ENCODE results near the gene EBNA1BP2. TPM values are rescaled to one million over a fixed set of nuclear protein-coding genes. Genes with fewer than 3 reads are reported as not detected.

Gene EBNA1BP2
- polyA plus RNA-seq, 1 donor from 2014 or later: 102 TPM

GRCh38 chr1:43144237-43144636 lies 27.9 kb downstream of the EBNA1BP2 start:
- no peaks in the 10 kb centered on the region for H3K9me3 ChIP-seq (ENCODE audit: low read length)
- H3K9ac ChIP-seq (ENCODE audit: low read length): no peak overlapping the region
- no peak for TF ChIP-seq SMC3 (conservative IDR thresholded peaks at IDR 0.05; ENCODE audit: poor library complexity)
- no peak for TF ChIP-seq MXI1 (conservative IDR thresholded peaks at IDR 0.05; ENCODE audit: poor library complexity, severe bottlenecking)
- no peak for TF ChIP-seq EZH2 (IDR thresholded peaks at IDR 0.05; ENCODE audit: borderline replicate concordance, insufficient read depth, low read length, poor library complexity, severe bottlenecking)
- TF ChIP-seq POLR2AphosphoS5 (IDR thresholded peaks at IDR 0.05): no peak
- no peak for TF ChIP-seq EP300 (conservative IDR thresholded peaks at IDR 0.05; ENCODE audit: poor library complexity, severe bottlenecking)
- H4K20me1 ChIP-seq (ENCODE audit: insufficient read depth): no peaks in the 10 kb centered on the region
- no peaks in the 10 kb centered on the region for H3K27me3 ChIP-seq (ENCODE audit: insufficient read depth, low read depth, low read length)
- no peaks in the 10 kb centered on the region for H3K79me2 ChIP-seq (replicated peaks; ENCODE audit: insufficient read depth, low read length)
- no peak overlapping the region for H3K27ac ChIP-seq (ENCODE audit: low read length)
- H2AFZ ChIP-seq (ENCODE audit: low read depth, low read length): no peak overlapping the region
- no peaks in the 10 kb centered on the region for H3K9me2 ChIP-seq (ENCODE audit: insufficient read depth, low read length)
- H3K36me3 ChIP-seq (ENCODE audit: insufficient read depth, low read length): no peaks in the 10 kb centered on the region
- no peaks in the 10 kb centered on the region for H3F3A ChIP-seq (ENCODE audit: insufficient read depth, low read length, poor library complexity, severe bottlenecking)
- no peak overlapping the region for H3K4me2 ChIP-seq (ENCODE audit: low read length)
- H3K4me3 ChIP-seq (ENCODE audit: low read length): no peak overlapping the region

GRCh38 chr1:43143441-43143888 lies 28.6 kb downstream of the EBNA1BP2 start:
- TF ChIP-seq EZH2 (IDR thresholded peaks at IDR 0.05; ENCODE audit: borderline replicate concordance, insufficient read depth, low read length, poor library complexity, severe bottlenecking) (no peak), POLR2AphosphoS5 (IDR thresholded peaks at IDR 0.05) (no peak), SMC3 (conservative IDR thresholded peaks at IDR 0.05; ENCODE audit: poor library complexity) (no peak)
- no peaks in the 10 kb centered on the region for H3K9me2 ChIP-seq (ENCODE audit: insufficient read depth, low read length)
- no peaks in the 10 kb centered on the region for H3F3A ChIP-seq (ENCODE audit: insufficient read depth, low read length, poor library complexity, severe bottlenecking)
- H3K79me2 ChIP-seq (replicated peaks; ENCODE audit: insufficient read depth, low read length): no peaks in the 10 kb centered on the region
- no peaks in the 10 kb centered on the region for H3K27me3 ChIP-seq (ENCODE audit: insufficient read depth, low read depth, low read length)
- no peak overlapping the region for H2AFZ ChIP-seq (ENCODE audit: low read depth, low read length)
- no peaks in the 10 kb centered on the region for H3K9me3 ChIP-seq (ENCODE audit: low read length)
- H4K20me1 ChIP-seq (ENCODE audit: insufficient read depth): no peaks in the 10 kb centered on the region
- no peak overlapping the region for H3K27ac ChIP-seq (ENCODE audit: low read length)
- H3K36me3 ChIP-seq (ENCODE audit: insufficient read depth, low read length): no peaks in the 10 kb centered on the region
- H3K4me2 ChIP-seq (ENCODE audit: low read length): no peak overlapping the region
- H3K4me3 ChIP-seq (ENCODE audit: low read length): no peak overlapping the region
- H3K9ac ChIP-seq (ENCODE audit: low read length): no peak overlapping the region

GRCh38 chr1:43140583-43140982 lies 31.5 kb downstream of the EBNA1BP2 start:
- no peaks in the 10 kb centered on the region for H3K36me3 ChIP-seq (ENCODE audit: insufficient read depth, low read length)
- no peaks in the 10 kb centered on the region for H3F3A ChIP-seq (ENCODE audit: insufficient read depth, low read length, poor library complexity, severe bottlenecking)
- no peak overlapping the region for H2AFZ ChIP-seq (ENCODE audit: low read depth, low read length)
- no peak overlapping the region for H3K9ac ChIP-seq (ENCODE audit: low read length)
- no peaks in the 10 kb centered on the region for H3K79me2 ChIP-seq (replicated peaks; ENCODE audit: insufficient read depth, low read length)
- TF ChIP-seq RAD21 (conservative IDR thresholded peaks at IDR 0.05): no peak
- TF ChIP-seq REST (IDR thresholded peaks at IDR 0.05; ENCODE audit: borderline replicate concordance): no peak
- TF ChIP-seq TAF1 (IDR thresholded peaks at IDR 0.05; ENCODE audit: low read depth): no peak
- TF ChIP-seq MXI1 (conservative IDR thresholded peaks at IDR 0.05; ENCODE audit: poor library complexity, severe bottlenecking): no peak
- no peak for TF ChIP-seq EP300 (conservative IDR thresholded peaks at IDR 0.05; ENCODE audit: poor library complexity, severe bottlenecking)
- no peak for TF ChIP-seq EZH2 (IDR thresholded peaks at IDR 0.05; ENCODE audit: borderline replicate concordance, insufficient read depth, low read length, poor library complexity, severe bottlenecking)
- TF ChIP-seq CTCF (IDR thresholded peaks at IDR 0.05; ENCODE audit: poor library complexity, severe bottlenecking): no peak
- TF ChIP-seq POLR2AphosphoS5 (IDR thresholded peaks at IDR 0.05): no peak
- no peak for TF ChIP-seq SMC3 (conservative IDR thresholded peaks at IDR 0.05; ENCODE audit: poor library complexity)
- no peaks in the 10 kb centered on the region for H3K9me3 ChIP-seq (ENCODE audit: low read length)
- H3K4me3 ChIP-seq (ENCODE audit: low read length): no peak overlapping the region
- H3K4me2 ChIP-seq (ENCODE audit: low read length): no peak overlapping the region
- no peak overlapping the region for H3K27ac ChIP-seq (ENCODE audit: low read length)
- no peaks in the 10 kb centered on the region for H3K27me3 ChIP-seq (ENCODE audit: insufficient read depth, low read depth, low read length)
- no peaks in the 10 kb centered on the region for H3K9me2 ChIP-seq (ENCODE audit: insufficient read depth, low read length)
- H4K20me1 ChIP-seq (ENCODE audit: insufficient read depth): no peaks in the 10 kb centered on the region

All from neural cell (in vitro differentiated cells).